HG03097 (cell line): ENCODE data around the gene HAND1.

Source experiments
- ATAC-seq: cut with Tn5 transposase; IDR thresholded peaks from one replicate; pipeline ENCODE4 v1.9.1; 2021; ENCODE audit not compliant: unreplicated experiment, low FRiP score

HAND1 gene

DNA sequence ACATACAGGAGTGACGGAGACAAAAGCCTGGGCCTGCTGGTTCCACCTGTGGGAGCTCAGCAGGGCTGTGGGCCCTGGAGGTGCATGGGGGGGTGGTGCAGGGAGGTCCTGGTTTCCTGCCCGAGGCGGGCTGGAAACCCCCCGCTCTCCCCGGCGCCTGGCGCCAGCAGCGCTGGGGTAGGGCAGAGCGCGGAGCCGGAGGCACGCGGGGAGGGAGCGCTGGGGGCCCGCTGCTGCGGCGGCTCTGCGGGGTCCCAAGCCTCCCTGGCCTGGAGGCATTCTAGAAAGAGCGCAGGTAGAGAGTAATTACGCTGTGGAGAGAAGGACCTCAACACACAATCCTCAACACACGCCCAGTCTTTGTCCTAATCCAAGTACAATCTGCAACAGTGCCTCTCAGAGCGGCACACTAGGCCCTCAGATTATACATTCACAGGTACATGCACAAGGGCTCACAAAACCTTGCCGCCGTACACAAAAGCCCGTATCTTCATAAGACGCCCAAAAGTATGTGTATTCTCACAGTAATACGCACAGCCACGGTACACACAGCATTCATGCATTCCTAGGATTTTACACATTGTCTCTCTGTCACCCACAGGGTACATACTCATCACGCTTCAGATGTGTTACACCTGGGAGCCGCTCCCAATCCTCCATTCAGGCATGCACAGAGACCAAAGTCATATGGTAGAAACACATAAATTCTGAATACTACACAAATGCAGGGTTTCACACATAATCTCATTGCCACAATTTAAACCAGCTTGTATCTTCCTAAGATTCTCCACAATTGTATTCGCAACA is 2.1 kb upstream of the HAND1 start:
- ATAC-seq = no peak

DNA sequence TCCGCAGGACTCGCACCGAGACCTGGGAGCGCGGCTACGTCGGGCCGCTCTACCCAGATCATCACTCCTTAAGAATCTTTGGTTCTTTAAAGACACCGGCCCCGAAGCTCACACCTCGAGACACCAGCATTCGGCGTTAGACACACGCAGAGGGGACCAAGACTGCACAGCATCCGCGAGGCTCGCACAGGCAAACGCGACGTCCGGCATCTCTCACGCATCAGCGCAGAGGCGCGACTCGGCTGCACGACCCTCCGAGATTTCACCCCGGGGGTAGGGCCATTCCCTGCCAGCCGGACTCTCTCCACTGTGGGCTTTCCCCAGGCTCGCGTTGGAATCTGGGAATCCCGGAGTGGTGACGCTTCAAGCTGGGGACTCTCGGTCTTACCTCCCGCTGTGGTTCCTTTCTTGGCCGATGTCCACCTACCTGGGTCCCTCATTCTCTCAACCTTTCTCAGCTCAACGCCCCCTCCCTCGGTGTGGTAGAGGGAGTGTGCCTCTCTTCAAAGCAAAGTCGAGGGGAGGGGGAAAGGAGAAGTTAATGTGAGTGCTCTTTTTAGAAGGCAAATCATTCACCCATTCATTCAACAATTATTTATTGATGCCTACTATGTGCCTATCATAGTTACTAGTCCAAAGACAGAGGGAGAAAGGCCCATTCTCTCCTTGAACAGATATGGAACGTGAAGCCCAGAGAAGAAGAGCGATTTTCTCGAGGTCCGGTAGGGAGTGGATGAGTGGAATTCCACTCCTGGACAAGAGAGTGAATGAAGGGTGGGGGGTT is 1.3 kb upstream of the HAND1 start:
- ATAC-seq = no peak

DNA sequence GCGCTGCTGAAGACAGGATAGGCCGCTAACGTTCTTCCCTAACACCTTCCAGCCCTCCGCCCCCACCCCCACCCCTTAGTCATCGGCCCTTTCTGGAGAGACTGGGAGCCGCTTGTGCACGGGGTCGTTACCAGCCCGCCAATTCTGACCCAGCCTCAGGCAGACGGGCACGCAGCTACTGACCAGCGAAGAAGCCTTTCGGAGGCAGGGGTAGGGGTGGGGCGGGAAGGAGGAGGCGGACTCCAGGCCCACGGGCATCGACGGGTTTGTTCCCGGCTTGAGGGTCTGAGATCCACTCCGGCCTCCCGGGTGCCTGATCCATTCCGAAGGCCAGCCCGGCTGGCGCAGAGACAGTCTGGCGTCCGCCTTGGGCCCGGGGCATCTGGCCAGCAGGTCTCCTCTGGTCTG is 729 bp upstream of the HAND1 start:
- no peak for ATAC-seq

DNA sequence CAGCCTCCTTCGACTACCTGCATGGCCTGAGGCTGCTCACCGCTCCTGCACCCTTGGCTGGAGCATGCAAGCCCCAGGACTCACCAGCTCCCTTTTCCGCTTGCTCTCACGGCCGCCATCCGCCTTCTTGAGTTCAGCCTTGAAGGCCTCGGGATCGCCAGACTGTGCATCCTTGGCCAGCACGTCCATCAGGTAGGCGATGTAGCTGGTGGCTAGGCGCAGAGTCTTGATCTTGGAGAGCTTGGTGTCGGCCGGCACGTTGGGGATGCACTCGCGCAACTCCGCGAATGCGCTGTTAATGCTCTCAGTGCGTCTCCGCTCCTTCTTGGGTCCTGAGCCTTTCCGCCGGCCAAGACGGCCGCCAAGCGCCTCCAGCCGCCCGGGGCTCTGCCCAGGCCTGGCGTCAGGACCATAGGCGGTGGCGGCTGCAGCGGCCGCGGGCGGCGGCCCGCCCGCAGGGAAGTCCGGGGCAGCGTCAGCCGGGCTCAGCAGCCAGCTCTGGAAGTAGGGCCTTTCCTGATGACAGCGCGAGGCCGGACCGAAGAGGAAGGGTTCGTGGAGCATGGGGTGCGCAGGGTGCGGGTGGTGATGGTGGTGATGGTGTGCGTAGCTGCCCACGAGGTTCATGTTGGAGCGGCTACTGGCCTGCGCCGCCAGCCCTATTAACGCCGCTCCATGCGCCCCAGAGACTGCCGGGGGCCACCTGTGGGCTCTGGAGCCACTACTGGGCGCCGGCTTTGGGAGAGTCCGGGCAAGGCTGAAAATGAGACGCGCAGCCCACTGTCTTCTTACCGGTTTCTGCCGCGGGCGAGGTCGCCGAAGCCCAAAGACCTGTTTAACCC is 424 bp downstream of the HAND1 start:
- ATAC-seq = no peak

DNA sequence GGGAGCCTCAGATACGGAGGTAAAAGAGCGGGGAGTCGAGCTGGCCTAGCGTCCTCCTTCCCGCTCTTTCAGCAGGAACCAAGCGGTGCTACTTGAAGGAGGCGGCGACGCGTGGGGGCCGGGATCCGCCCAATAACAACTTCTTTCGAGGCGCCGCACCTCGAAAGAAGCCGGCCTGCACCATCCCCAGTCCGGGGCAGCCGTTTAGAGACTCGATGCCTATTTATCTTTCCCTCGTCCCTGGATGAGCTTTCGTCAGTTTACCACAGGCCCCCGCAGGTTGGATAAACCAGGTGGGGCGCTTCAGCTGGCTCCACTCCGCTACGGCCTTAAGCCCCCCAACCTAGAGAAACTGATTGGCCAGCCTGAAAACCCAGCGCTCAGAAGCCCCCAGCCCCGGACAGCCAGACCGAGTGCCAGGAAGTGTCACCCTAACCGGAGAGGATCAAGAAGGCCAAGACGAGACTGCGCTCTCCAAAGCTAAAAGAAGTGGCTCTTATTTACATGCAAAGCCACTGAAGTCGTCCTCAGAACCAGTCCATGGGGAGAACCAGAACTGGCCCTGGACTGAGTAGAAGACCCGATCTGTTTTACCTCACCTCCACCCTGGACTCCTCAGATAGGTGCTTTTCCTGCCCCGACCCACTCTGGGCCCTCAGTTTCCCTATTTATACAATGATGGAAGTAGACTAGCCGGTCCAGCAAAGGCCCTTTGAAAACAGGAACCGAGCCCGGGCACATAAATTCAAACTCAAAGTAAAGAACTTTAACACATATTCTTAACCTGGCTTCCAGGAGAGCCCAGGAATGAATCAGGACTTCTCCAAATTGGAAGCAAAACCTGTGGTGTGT is 1.4 kb downstream of the HAND1 start:
- ATAC-seq = no peak

DNA sequence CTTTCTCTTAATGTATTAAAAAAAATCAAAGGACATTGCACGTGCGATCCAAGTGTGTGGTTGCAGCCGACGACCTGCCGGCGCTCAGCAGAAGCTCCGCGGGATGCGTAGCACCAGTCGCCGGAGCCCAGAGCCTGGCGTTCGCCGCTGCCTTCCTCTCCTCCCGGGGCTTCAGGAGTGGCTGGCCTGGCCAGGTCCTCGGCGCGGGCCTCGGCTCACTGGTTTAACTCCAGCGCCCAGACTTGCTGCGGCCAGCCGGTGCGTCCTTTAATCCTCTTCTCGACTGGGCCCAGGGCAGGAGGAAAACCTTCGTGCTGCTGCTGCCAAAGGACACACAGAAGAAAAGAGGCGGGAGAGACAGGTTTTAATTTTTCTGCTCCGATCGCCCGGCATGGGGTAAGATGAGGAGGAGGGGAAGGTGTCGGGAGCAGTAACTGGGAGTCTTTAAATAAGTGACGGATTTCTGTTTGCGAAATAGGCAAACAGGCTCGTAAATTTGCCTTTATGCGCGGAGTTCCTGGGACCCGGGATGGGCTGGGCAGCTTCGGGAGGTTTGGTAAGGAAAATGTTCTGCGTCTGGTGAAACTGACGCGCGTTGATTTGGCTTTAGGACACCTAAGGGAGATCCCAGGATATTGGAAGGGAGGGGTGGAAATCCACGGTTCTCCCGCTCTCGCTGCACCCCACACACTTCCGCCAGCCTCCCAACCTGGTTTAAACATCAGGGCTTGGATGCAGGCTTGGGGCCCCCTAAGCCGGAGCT is 2.3 kb downstream of the HAND1 start:
- no peak for ATAC-seq

DNA sequence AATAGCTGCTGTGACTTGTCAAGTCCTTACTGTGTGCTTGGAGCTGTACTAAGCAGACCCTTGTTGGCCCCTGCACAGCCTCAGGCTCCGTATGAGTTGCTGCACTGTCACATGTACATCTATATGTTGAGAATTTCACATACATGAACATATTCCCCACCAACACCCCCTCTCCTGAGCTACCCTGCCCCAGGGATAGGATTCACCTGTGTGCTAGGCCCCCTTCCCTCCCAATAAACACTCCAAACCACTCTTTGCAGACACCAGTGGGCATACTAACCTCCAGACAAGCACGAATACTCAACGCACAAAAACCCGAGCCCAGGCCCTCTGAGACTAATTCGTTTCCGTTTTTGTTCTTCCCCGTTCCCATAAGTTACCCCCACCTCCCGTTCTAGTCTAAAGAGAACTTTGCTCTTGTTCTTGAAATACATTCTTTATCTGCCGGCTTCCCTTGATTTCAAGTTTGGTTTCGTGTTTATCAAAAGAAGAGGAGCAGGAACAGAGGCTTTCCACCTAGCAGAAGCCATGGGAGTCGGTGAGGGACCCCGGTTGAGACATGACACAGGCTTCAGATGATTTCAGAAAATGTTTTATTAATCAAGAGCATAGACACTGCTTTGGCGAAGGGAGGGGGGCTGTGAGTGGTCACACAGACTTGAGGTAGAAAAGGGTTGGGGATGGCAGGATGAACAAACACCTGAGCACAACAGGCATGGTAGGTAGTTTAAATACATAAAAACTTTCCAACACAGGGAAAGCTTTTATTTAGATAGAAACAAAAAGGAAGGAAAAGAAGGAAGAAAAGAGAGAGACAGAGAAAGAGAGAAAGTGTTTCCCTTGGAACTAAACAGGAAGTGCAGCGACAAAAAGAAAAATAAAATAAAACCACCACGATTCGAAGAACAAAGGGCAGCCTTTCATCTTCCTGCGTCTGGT is 3.4 kb downstream of the HAND1 start:
- ATAC-seq = no peak

DNA sequence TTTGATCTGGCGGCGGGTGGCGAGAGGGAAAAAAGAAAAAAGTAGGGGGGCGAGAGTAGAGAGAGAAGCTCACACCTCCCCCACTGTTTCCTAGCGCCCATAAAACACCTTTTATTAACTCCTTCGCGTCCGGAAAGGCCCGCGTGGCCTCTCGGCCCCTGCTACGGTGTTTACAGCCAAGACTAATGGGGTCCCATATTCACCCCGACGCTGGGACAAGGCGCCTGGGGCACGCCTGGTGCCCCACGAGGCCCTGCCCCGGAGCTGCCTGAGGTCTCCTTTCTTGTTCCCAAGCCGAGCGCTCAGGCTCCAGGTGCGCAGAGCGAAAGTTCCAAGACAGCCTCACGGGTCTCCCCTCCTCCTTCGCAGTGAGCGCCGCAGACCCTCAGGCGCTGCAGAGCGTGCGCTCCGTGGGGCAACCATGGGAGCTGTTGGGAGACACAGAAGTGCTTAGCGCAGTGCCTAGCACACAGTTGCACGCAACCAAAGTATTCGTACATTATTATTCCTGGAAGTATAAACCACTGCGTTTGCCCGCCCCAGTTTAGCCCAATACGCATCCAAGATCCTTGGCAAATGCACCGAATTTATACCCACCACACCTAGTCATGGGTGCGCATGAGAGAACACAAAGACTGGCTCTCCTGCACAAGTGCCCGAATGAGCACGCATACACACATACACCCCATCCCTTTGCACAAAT is 4.3 kb downstream of the HAND1 start:
- ATAC-seq = no peak

DNA sequence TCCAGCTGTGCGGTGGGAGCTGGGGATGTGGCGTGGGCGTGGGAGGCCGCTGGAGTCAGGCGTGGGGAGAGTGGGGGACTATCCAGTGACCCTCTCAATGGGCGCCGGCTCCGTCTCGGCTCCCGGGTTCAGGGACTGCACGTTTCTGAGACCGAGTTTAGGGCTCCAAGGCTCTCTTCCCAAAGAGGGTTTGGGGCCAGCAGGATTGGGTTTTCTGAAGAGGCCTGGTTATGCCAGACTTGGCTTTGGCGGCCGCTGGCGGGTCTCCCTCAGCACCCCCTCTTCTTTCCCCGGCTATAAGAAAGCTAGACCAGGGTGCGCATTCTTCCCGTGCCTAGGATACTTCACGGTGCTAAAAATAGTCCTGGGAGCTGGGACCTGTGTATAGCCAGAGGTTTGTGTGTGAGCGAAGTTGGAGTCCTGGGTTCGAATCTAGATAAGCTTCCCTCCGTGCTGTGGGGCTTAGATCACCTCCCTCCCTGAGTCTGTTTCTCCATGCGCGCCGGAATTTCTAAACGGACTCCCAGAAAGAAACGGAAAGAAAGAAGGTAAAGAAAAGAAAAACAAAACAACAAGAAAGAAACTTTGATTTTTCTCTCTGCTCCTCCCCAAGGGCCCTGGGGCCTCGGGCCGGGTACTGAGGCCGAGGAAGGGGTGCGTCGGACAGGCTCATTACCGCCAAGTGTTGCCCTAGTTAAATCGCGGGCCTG is 5.0 kb downstream of the HAND1 start:
- no peak for ATAC-seq

DNA sequence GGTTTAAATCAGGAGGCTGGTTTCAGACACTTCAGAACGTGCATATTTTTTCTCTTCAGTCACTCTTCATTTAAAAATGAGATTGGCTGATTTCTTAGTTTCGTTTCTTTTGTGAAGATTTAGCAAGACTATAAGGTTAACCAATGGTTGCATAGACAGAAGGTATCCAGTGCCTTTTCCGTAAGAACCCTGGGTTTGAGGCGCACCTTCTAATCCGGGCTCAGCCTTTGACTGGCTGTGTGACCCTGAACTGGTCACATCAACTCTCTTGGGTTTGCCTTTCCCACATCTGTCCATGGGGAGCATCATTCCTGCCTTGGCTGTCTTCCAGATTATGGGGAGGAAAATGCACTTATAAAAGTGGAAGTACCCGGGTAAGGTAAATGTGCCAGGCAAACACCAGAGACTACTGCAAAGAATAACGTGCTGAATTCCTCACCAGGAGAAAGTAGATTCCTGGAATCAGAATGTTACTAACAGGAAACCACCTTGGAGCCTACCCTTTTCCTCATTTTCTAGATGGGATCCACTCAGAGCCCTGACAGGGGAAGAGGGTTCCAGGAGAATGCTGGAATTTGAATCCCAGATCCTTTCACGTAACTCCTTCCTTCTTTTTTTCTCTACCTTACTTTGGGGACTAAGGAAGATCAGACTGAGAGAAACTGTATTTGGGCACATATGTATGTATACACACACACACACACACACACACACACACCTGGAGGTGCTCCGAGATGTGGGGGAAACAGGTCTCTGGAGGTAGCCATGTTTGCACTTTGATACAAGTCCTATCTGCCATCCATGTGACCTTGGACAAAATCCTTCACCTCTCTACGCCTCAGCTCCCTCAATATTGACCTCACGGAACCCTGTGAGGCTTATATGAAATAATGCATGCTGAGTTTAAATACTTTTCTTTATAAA is 6.8 kb downstream of the HAND1 start:
- no peak for ATAC-seq

DNA sequence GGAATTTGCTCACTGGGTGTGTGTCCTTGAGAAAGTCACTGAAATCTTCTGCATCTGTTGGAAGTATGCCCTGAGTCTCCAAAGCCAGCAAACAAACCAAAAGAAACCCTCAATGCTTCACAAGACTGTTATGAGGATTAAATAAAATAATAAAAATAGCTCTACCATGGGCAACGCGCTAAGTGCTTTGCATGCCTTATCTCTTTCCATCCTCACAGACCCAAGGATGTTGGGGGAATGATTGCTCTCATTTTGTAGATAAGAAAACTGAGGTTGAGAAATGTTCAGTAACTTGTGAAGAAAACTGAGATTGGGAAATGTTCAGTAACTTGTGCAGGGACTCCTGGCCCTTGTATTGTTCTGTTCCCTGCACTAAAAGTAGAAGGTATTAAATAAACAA is 7.9 kb downstream of the HAND1 start:
- ATAC-seq = no peak

DNA sequence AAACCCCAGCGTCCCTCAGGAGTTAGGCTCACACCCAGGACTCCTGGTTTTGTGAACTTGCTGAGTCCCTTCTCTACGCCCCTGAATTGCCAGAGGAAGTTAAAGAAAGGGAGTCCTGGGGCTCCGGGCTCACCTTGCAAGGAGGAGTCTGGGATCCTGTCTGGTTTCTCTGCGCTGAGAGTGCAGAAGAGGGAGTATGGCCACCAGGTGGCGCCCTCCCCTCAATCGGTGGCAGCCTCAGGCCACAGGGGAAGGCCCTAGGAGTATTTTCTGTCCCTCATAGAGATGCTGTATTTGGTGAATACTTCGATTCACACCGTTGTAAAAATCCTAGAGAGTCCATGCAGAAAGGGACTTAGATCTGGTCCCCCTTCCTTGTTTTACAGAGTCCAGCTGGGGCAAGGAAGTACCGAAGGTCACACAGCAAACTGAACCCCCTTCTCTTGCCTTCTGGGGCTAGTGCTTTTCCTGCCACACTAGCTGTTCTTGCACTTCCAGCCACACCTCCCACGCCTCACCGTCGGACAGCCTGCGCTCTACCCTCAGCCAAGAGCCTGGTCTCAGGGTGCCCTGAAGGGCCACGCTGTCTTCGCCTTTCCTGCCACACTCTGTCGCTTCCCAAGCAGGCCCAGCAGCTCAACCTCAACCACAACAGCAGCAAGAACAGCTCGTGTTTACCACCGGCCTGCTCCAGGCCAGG is 10.2 kb downstream of the HAND1 start:
- no peak for ATAC-seq

DNA sequence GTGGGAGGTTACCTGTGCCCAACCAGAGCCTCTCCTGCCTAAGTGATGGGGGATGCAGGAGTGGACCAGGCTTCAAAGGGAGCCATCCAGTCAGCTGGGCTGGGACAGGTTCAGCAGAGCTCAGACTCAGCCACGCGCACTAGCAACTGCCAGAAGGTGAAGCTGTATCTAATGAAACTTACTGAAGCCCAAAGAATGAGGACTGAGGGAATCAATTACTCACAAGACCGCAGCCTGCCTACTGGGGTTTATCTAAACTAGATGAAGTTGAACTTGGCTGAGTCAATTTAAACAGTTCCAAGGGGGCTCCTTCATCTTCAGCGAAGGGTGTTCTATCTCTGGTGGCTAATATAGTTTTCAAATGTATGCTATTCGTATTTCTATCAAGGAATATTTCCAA is 11.4 kb downstream of the HAND1 start:
- ATAC-seq = no peak

DNA sequence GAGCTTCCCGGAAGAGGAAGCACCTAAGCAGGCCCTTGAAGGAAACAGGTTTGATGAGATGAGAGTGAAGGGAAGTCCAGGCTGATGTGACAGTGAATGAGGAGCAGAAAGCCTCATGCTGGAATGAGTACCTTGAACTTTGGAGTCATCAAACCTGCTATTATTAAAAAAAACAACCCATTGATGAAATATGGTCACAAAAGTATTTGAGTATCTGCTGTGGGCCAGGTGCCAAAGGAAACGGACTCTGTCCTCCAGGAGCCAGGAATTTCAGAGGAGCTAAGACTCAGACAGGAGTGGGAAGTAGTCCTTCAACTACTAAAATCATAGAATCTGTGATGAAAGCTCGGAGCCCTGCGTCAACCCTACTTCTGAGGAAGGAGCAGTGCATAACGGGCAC is 11.9 kb downstream of the HAND1 start:
- no peak for ATAC-seq

DNA sequence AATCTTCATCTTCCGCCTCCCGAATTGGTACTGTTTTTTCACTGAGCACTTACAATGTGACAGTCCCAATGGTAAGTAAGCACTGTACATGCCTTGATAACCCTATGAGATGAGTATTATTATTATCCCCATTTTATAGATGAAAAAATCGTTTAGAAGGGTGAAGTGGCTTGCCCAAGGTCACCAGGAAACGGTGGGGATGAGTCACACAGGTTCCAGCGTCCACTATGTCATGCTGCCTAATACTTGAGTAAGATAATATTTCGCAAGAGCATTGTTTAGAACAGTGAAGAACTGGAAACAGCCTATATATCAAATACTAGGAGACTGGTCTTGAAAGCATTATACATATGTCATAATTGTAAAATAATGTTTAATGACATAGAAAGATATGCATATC is 12.9 kb downstream of the HAND1 start:
- ATAC-seq = no peak

DNA sequence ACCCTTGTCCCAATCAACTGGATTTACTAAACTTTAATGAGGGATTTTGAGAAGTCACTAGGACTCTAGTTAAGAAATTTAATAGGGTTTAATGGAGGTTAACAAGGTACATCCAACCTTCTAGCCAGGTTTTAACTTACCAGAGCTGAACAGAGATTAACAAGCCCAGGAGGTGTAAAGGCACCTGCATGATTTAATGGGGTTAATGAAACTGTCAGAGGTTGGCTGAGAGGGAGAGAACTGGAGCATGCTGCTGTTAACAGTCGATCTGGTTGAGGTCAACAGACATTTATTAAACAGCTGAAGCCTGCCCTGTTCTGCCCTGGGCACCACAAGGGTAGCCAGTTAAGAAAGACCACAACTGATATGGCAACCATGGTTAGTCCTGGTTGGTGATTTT is 13.6 kb downstream of the HAND1 start:
- ATAC-seq = no peak
